HepG2 (cell line): ENCODE data around the gene SDR42E2. TPM values are rescaled to one million over a fixed set of nuclear protein-coding genes. Genes with fewer than 3 reads are reported as not detected.

Experiments used
- ELF3 ChIP-seq: IDR thresholded peaks from 2 replicates; pipeline ENCODE4 v1.6.1; 2016; ENCODE audit warnings: missing genetic modification reagents, missing compliant biosample characterization
- FOXM1 ChIP-seq: sonication (generic); formaldehyde crosslinking; IDR thresholded peaks from 2 replicates; pipeline ENCODE4 v1.5.0; 2020; ENCODE audit warnings: missing genetic modification reagents
- HDAC2 ChIP-seq: sonication (generic); formaldehyde crosslinking; IDR thresholded peaks from 2 replicates; pipeline ENCODE4 v1.4.0; 2020; ENCODE audit warnings: missing genetic modification reagents
- KLF15 ChIP-seq: sonication (generic); formaldehyde crosslinking; IDR thresholded peaks from 2 replicates; pipeline ENCODE4 v1.8.1; 2023; ENCODE audit warnings: borderline replicate concordance, mild to moderate bottlenecking, inconsistent platforms, missing genetic modification reagents, mixed read lengths
- POLR2A ChIP-seq, 2 experiments: IDR thresholded peaks; 2 replicates each; pipeline ENCODE4 v1.6.1; 2011; ENCODE audit warnings: low read depth in 2 of 2, low read length in 2 of 2, mild to moderate bottlenecking in 1 of 2, moderate library complexity in 1 of 2; ENCODE audit not compliant: insufficient read depth in 1 of 2
- RARA ChIP-seq: IDR thresholded peaks from 2 replicates; pipeline ENCODE4 v1.6.1; 2016; ENCODE audit warnings: missing genetic modification reagents, missing compliant biosample characterization
- RFXANK ChIP-seq: IDR thresholded peaks from 2 replicates; pipeline ENCODE4 v1.6.1; 2016
- SIX4 ChIP-seq: sonication (generic); formaldehyde crosslinking; IDR thresholded peaks from 2 replicates; pipeline ENCODE4 v1.4.0; 2020; ENCODE audit warnings: missing genetic modification reagents
- TRIM24 ChIP-seq: sonication (generic); formaldehyde crosslinking; IDR thresholded peaks from 2 replicates; pipeline ENCODE4 v1.8.0; 2022; ENCODE audit warnings: mild to moderate bottlenecking, missing genetic modification reagents
- ZNF224 ChIP-seq: sonication (generic); formaldehyde crosslinking; IDR thresholded peaks from 2 replicates; pipeline ENCODE4 v1.5.0; 2020; ENCODE audit warnings: mild to moderate bottlenecking, missing genetic modification reagents
- ZNF232 ChIP-seq: sonication (generic); formaldehyde crosslinking; IDR thresholded peaks from 2 replicates; pipeline ENCODE4 v1.4.0; 2020; ENCODE audit warnings: missing genetic modification reagents, borderline replicate concordance
- ZNF564 ChIP-seq: sonication (generic); formaldehyde crosslinking; IDR thresholded peaks from 2 replicates; pipeline ENCODE4 v1.8.1; 2023; ENCODE audit warnings: mild to moderate bottlenecking, missing genetic modification reagents
- ZSCAN21 ChIP-seq: sonication (generic); formaldehyde crosslinking; IDR thresholded peaks from 2 replicates; pipeline ENCODE4 v1.8.0; 2022; ENCODE audit warnings: mild to moderate bottlenecking, missing genetic modification reagents, moderate library complexity, borderline replicate concordance
- ZSCAN29 ChIP-seq: sonication (generic); formaldehyde crosslinking; conservative IDR thresholded peaks from 2 replicates; pipeline ENCODE4 v1.4.0; 2020; ENCODE audit warnings: mild to moderate bottlenecking, missing genetic modification reagents
- polyA plus RNA-seq, 8 experiments: library from polyadenylated mRNA; depleted of rRNA in 3 of 8; stranded (reverse) in 7 of 8; unstranded in 1 of 8; fragments of >200 nt; fragmentation: Illumina TruSeq in 4 of 8; extraction: Trizol in 4 of 8; gene quantifications; 2 replicates each; pipeline versions ENCODE4 v1.2.1 to v1.2.3, GENCODE V29; 2011 to 2016; ENCODE audit warnings: low read depth in 4 of 8, missing spikeins in 1 of 8, mixed read lengths in 1 of 8; ENCODE audit not compliant: insufficient read depth in 1 of 8
- total RNA-seq, 5 experiments: library from RNA; depleted of rRNA; stranded (reverse); fragments of >200 nt; fragmentation: Illumina TruSeq; extraction: Trizol; gene quantifications; 2 replicates each; pipeline ENCODE4 v1.2.3, GENCODE V29; 2016; ENCODE audit warnings: low read depth in 1 of 5
- TF ChIP-seq, protein P1 (sequence below): sonication (generic); formaldehyde crosslinking; IDR thresholded peaks from 2 replicates; pipeline ENCODE4 v1.5.0; 2020; ENCODE audit warnings: mild to moderate bottlenecking, missing genetic modification reagents
- TF ChIP-seq, protein P2 (sequence below): sonication (generic); formaldehyde crosslinking; IDR thresholded peaks from 2 replicates; pipeline ENCODE4 v1.8.0; 2022; ENCODE audit warnings: missing genetic modification reagents, low read depth, mild to moderate bottlenecking, borderline replicate concordance
- TF ChIP-seq, protein P3 (sequence below): sonication (generic); formaldehyde crosslinking; IDR thresholded peaks from 2 replicates; pipeline ENCODE4 v1.5.0; 2020; ENCODE audit warnings: missing genetic modification reagents
- TF ChIP-seq, protein P4 (sequence below): sonication (generic); formaldehyde crosslinking; IDR thresholded peaks from 2 replicates; pipeline ENCODE4 v1.4.0; 2020; ENCODE audit warnings: missing genetic modification reagents, borderline replicate concordance
- TF ChIP-seq, protein P5 (sequence below): sonication (generic); formaldehyde crosslinking; IDR thresholded peaks from 2 replicates; pipeline ENCODE4 v1.5.0; 2020; ENCODE audit warnings: missing genetic modification reagents

Gene SDR42E2
- total and polyA plus RNA-seq, 2 of the 13 experiments (the other 11 are each of a cell fraction or from before 2014, with no cell fraction given), result 0.05 to 0.11 TPM

DNA sequence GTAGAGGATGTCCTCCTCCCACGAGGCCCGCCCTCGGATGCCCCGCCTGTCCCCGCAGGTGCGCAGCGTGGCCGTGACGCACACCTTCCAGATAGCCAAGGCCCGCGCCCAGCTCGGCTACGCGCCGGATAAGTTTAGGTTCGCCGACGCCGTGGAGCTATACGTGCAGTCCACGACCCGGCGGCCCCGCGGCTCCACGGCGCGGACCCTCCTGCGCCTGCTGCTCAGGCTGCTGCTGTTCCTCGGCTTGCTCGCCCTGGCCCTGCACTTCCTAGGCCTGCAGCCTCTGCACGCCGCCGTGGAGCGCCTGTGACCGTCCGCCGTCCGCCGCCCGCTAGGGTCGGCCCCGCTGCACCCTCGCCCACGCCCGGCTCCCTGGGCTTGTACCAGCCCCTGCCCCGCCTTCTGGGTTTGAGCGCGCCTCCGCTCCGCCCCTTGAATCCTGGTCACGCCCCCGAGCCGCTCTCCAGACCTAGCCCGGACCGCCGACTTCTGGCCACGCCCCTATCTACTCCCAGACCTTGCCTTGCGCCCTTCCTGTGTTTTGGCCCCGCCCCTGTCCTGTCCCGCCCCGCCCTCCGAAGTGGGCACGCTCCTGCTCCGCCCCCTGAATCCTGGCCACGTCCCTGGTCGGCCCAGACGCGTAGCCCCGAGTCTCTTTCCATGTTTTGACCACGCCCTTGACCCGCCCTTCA, 27.9 kb downstream of the SDR42E2 start (continued):
- TF ChIP-seq, protein P1, sequence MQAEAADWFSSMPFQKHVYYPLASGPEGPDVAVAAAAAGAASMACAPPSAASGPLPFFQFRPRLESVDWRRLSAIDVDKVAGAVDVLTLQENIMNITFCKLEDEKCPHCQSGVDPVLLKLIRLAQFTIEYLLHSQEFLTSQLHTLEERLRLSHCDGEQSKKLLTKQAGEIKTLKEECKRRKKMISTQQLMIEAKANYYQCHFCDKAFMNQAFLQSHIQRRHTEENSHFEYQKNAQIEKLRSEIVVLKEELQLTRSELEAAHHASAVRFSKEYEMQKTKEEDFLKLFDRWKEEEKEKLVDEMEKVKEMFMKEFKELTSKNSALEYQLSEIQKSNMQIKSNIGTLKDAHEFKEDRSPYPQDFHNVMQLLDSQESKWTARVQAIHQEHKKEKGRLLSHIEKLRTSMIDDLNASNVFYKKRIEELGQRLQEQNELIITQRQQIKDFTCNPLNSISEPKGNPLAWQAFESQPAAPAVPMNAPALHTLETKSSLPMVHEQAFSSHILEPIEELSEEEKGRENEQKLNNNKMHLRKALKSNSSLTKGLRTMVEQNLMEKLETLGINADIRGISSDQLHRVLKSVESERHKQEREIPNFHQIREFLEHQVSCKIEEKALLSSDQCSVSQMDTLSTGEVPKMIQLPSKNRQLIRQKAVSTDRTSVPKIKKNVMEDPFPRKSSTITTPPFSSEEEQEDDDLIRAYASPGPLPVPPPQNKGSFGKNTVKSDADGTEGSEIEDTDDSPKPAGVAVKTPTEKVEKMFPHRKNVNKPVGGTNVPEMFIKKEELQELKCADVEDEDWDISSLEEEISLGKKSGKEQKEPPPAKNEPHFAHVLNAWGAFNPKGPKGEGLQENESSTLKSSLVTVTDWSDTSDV (CRISPR knock-in tag), result peak; percentile 94; the same call in 1 of the 2 replicates
- peak; percentile 43; the same call in 1 of the 2 replicates for TF ChIP-seq KLF15 (CRISPR knock-in tag)
- TF ChIP-seq ZSCAN29 (CRISPR knock-in tag), result 0 out of 2 replicates have a peak, but pooled peaks have one; percentile 79
- 0 out of 2 replicates have a peak, but pooled peaks have one; percentile 45 for TF ChIP-seq SIX4 (CRISPR knock-in tag)
- TF ChIP-seq ZNF564 (CRISPR knock-in tag), result peak; percentile 79; the same call in 1 of the 2 replicates
- TF ChIP-seq POLR2A (IDR thresholded peaks at IDR 0.05; ENCODE audit: insufficient read depth in 1 of 2, low read depth in 2 of 2, low read length in 2 of 2), result peak in 1 of 2 experiments; percentile 75; a peak in 2 of 4 replicates
- no peak for TF ChIP-seq TRIM24
- peak; percentile 80; the same call in 1 of the 2 replicates for TF ChIP-seq RFXANK (CRISPR knock-in tag)
- TF ChIP-seq ELF3 (CRISPR knock-in tag), result peak; percentile 57; the same call in 1 of the 2 replicates
- TF ChIP-seq FOXM1 (CRISPR knock-in tag), result 0 out of 2 replicates have a peak, but pooled peaks have one; percentile 60
- TF ChIP-seq, protein P2, sequence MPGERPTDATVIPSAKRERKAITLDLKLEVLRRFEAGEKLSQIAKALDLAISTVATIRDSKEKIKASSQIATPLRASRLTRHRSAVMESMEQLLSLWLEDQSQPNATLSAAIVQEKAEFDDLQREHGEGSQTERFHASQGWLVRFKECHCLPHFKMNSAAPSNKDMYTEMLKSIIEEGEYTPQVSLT (CRISPR knock-in tag), result peak; percentile 98; the same call in 1 of the 2 replicates
- TF ChIP-seq, protein P3, sequence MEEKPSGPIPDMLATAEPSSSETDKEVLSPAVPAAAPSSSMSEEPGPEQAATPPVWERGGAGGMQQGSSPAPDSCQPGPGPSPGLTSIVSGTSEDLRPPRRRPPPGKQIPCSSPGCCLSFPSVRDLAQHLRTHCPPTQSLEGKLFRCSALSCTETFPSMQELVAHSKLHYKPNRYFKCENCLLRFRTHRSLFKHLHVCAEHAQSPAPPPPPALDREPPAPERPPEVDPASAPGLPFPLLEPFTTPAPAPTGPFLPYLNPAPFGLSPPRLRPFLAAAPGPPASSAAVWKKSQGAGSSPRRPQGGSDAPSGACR (CRISPR knock-in tag), result no peak
- peak; percentile 76; the same call in 1 of the 2 replicates for TF ChIP-seq ZSCAN21 (CRISPR knock-in tag)
- TF ChIP-seq HDAC2 (CRISPR knock-in tag), result peak; percentile 88
- TF ChIP-seq RARA (CRISPR knock-in tag), result peak; percentile 50
- 0 out of 2 replicates have a peak, but pooled peaks have one; percentile 28 for TF ChIP-seq ZNF224 (CRISPR knock-in tag)
- TF ChIP-seq ZNF232 (CRISPR knock-in tag), result peak; percentile 63
- TF ChIP-seq, protein P4, sequence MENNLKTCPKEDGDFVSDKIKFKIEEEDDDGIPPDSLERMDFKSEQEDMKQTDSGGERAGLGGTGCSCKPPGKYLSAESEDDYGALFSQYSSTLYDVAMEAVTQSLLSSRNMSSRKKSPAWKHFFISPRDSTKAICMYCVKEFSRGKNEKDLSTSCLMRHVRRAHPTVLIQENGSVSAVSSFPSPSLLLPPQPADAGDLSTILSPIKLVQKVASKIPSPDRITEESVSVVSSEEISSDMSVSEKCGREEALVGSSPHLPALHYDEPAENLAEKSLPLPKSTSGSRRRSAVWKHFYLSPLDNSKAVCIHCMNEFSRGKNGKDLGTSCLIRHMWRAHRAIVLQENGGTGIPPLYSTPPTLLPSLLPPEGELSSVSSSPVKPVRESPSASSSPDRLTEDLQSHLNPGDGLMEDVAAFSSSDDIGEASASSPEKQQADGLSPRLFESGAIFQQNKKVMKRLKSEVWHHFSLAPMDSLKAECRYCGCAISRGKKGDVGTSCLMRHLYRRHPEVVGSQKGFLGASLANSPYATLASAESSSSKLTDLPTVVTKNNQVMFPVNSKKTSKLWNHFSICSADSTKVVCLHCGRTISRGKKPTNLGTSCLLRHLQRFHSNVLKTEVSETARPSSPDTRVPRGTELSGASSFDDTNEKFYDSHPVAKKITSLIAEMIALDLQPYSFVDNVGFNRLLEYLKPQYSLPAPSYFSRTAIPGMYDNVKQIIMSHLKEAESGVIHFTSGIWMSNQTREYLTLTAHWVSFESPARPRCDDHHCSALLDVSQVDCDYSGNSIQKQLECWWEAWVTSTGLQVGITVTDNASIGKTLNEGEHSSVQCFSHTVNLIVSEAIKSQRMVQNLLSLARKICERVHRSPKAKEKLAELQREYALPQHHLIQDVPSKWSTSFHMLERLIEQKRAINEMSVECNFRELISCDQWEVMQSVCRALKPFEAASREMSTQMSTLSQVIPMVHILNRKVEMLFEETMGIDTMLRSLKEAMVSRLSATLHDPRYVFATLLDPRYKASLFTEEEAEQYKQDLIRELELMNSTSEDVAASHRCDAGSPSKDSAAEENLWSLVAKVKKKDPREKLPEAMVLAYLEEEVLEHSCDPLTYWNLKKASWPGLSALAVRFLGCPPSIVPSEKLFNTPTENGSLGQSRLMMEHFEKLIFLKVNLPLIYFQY (CRISPR knock-in tag), result peak; percentile 88; the same call in 1 of the 2 replicates
- TF ChIP-seq, protein P5, sequence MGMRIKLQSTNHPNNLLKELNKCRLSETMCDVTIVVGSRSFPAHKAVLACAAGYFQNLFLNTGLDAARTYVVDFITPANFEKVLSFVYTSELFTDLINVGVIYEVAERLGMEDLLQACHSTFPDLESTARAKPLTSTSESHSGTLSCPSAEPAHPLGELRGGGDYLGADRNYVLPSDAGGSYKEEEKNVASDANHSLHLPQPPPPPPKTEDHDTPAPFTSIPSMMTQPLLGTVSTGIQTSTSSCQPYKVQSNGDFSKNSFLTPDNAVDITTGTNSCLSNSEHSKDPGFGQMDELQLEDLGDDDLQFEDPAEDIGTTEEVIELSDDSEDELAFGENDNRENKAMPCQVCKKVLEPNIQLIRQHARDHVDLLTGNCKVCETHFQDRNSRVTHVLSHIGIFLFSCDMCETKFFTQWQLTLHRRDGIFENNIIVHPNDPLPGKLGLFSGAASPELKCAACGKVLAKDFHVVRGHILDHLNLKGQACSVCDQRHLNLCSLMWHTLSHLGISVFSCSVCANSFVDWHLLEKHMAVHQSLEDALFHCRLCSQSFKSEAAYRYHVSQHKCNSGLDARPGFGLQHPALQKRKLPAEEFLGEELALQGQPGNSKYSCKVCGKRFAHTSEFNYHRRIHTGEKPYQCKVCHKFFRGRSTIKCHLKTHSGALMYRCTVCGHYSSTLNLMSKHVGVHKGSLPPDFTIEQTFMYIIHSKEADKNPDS (CRISPR knock-in tag), result peak; percentile 45; the same call in 1 of the 2 replicates
